HG03521 (cell line): Measurements from ENCODE around the gene HECA.
"Not testable (repeated sequence)": the region's sequence is repeated elsewhere in the genome, so short reads cannot be mapped to it uniquely, and the experiment has no call there.

ENCODE experiments used
- ATAC-seq: cut with Tn5 transposase; IDR thresholded peaks from one replicate; pipeline ENCODE4 v1.9.1; 2021; ENCODE audit warnings: mild to moderate bottlenecking, moderate library complexity; ENCODE audit not compliant: unreplicated experiment

Gene HECA

DNA sequence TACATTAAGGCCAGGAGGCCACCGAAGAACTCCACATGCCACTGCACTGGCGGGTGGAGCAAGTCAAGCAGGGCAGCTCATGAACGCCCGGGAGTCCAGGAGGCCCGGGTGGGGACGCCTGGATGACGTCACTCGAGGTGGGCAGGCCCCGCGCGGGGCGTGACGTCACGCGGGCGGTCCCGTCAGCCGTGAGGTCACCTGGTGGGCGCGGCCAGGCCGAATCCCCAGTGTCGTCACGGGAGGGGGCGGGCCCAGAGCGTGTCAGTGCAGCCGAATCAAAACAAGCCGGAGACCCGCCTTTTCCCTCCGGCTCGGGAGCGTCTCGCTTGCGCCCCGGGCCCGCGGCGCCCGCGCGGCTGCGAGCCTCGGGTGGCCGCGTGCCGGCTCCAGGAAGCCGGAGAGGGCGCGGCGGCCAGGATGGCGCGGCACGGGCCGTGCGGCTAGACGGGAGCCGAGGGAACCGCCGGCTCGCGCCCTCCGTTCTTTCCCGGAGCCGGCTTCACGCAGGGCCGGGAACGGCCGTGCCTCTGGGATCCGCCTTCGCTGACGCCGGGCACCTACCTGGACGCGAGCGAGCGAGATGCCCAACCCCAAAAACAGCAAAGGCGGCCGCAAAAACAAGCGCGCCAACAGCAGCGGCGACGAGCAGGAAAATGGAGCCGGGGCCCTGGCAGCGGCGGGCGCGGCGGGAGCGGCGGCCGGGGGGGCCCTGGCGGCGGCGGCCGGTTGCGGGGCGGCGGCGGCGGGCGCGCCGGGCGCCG is at the start of gene HECA:
HECA (plus strand) TSS at position 264 of the 761 bp plus-strand sequence; CDS start at position 581, 317 bp downstream.
- peak; percentile 89 for ATAC-seq

- no peak for ATAC-seq
These were observed 43.1 kb upstream of the HECA start for GRCh38 chr6:139091826-139092225.

DNA sequence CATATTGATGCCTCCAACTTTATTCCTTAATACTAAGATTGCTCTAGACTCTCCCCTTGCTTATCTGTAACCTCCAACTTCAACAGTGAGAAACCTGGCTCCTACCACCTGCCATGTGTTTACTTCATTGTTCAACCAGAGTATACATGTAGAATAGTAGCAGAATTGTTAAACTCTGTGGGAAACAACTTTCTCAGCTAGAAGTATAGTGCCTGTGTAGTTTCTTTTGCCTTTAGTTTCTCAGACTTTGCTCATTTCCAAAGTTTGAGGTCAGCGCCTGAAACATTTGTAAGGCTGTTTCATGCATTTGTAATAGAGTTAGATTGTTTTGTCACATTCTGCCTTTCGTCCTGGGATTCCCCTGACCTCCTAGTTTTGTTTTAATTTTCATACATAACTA is 34.9 kb upstream of the HECA start:
- ATAC-seq, result peak; percentile 67

GRCh38 chr6:139107051-139107450 is 27.8 kb upstream of the HECA start:
- ATAC-seq, result no peak

- ATAC-seq, result no peak
These were observed 26.5 kb upstream of the HECA start for GRCh38 chr6:139108378-139108777.

GRCh38 chr6:139109558-139109957 is 25.3 kb upstream of the HECA start:
- no peak for ATAC-seq

- no peak for ATAC-seq
These were observed 22.7 kb upstream of the HECA start for GRCh38 chr6:139112146-139112545.

- ATAC-seq, result no peak
These were observed 22.3 kb upstream of the HECA start for GRCh38 chr6:139112561-139112960.

GRCh38 chr6:139114746-139115145 is 20.1 kb upstream of the HECA start:
- ATAC-seq, result no peak

DNA sequence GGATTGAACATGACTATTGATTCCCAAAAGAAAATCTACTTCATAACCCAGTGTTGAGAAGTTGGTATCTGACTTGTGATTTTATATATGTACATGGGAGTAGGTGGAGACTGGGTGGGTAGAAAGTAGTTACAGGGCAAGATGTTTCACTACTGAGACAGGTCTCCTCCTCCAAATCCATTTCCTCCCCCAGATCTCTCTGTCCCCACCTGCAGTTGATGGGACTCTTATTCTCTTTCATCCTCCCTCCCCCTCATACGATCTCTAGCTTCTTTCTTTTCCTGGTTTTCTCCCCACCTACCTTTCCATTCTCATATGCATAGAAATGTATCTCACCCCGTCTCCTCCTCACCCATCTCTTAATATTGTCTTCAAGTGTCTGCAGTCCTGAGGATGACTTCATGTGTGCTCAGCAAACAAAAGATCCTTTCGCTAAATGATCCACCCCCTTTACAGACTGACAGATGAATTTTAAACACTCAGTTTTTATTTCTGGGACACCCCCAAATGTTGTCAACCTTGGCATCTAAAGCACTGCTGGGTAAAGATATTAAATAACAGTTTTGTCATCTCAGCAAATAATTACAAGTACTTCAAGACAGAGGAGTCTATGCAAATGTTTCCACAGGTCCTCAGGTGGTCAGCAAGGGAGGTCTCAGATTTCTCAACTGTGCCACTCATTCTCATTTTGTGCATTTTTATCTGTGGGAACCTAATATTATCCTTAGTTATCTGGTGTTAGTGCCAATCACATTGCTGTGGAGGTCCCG is 18.7 kb upstream of the HECA start:
- ATAC-seq, result no peak

DNA sequence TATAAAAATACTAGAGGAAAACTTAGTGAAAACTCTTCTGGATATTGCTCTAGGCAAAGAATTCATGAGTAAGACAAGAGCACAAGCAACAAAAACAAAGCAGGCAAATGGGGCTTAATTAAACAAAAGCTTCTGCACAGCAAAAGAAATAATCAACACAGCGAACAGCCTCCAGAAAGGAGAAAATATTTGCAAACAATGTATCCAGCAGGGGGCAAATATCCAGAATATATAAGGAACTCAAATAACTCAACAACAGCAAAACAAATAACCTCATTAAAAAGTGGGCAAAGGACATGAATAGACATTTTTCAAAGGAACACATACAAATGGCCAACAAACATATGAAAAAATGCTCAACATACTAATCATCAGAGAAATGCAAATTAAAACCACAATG is 17.1 kb upstream of the HECA start:
- no peak for ATAC-seq

GRCh38 chr6:139119552-139119951 is 15.3 kb upstream of the HECA start:
- no peak for ATAC-seq

DNA sequence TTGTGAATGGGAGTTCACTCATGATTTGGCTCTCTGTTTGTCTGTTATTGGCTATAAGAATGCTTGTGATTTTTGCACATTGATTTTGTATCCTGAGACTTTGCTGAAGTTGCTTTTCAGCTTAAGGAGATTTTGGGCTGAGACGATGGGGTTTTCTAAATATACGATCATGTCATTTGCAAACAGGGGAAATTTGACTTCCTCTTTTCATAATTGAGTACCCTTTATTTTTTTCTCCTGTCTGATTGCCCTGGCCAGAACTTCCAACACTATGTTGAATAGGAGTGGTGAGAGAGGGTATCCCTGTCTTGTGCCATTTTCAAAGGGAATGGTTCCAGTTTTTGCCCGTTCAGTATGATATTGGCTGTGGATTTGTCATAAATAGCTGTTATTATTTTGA is 12.1 kb upstream of the HECA start:
- ATAC-seq, result not testable (repeated sequence)

- peak; percentile 100 for ATAC-seq
These were observed 9.8 kb upstream of the HECA start for GRCh38 chr6:139124887-139125672.

- no peak for ATAC-seq
These were observed 8.6 kb upstream of the HECA start for GRCh38 chr6:139126255-139126654.

- no peak for ATAC-seq
These were observed 7.9 kb upstream of the HECA start for GRCh38 chr6:139126931-139127330.

- no peak for ATAC-seq
These were observed 5.6 kb upstream of the HECA start for GRCh38 chr6:139129284-139129683.

- no peak for ATAC-seq
These were observed 3.1 kb upstream of the HECA start for GRCh38 chr6:139131736-139132280.

- no peak for ATAC-seq
These were observed 1.4 kb upstream of the HECA start for GRCh38 chr6:139133262-139134063.

GRCh38 chr6:139134064-139134395 is 850 bp upstream of the HECA start:
- ATAC-seq, result no peak
